CD4-positive, alpha-beta T cell treated with Interleukin-12 subunit alpha and Interleukin-12 subunit beta, for 1 hour (primary cell): ENCODE measurements around the gene SCNN1B.
"Not testable (repeated sequence)": the region's sequence is repeated elsewhere in the genome, so short reads cannot be mapped to it uniquely, and the experiment has no call there.

Experiments used
- DNase-seq: peaks from one replicate; pipeline ENCODE4 v3.0.0-alpha.2; 2020

Gene SCNN1B

GRCh38 chr16:23290189-23291062, 11.7 kb upstream of the SCNN1B start:
- no peak for DNase-seq

GRCh38 chr16:23293016-23293415, 9.1 kb upstream of the SCNN1B start:
- DNase-seq = no peak

DNA sequence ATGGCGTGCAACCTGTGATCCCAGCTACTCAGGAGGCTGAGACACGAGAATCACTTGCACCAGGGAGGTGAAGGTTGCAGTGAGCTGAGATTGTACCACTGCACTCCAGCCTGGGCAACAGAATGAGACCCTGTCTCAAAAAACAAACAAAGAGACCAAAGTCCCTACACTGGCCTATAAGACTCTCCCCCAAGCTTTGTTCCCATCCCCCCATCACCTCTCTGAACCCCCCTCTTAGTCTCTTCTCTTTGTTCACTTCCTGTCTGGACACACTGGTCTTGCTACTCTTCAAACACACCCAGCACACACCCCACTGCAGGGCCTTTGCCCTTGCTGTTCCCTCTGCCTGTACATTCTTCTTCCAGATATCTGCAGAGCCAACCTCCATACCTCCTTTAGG, 7.8 kb upstream of the SCNN1B start:
- no peak for DNase-seq

DNA sequence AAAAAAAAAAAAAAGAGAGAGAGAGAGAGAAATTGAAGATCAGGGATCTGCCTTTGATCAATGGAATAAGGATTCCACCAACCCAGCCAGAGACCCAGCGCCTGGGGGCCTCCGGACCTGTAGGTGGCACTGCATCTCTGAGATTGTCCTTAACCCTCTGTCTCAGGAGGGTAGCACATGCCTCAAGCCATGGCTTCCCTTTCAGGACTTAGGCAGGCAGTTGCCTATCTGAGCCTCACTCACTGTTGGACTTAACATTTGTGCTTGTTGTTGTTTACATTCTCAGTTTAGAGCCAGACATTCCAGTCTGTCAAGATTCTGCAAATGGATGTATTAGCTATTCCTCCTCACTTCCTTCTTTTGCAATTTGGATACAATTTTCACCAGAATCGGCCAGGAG, 5.1 kb upstream of the SCNN1B start:
- DNase-seq = no peak

GRCh38 chr16:23298290-23298915, 3.7 kb upstream of the SCNN1B start:
- no peak for DNase-seq

- not testable (repeated sequence) for DNase-seq
Observed at GRCh38 chr16:23299815-23300214, 2.3 kb upstream of the SCNN1B start.

- DNase-seq = no peak
Observed at GRCh38 chr16:23301251-23302044, 654 bp upstream of the SCNN1B start.

- DNase-seq = no peak
Observed at GRCh38 chr16:23303685-23304084, 1.6 kb downstream of the SCNN1B start.

DNA sequence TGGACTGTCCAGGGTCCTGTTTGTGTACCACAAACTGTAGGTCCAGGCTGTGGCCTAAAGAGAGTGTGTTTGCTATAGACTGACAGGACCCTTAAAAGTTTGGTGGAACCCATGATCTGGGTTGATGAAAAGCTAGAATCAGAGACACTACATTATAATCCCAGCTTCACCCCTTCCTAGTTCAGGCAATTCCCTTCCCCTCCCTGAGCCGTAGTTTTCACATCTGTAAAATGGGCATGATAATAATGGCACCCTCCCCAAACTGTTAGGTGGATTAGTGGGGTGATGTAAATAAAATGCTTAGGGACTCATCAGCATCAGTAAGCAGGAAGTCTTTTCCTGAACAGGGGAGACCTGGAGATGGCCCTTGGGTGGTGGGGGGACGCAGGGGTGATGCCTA, 2.5 kb downstream of the SCNN1B start:
- no peak for DNase-seq

DNA sequence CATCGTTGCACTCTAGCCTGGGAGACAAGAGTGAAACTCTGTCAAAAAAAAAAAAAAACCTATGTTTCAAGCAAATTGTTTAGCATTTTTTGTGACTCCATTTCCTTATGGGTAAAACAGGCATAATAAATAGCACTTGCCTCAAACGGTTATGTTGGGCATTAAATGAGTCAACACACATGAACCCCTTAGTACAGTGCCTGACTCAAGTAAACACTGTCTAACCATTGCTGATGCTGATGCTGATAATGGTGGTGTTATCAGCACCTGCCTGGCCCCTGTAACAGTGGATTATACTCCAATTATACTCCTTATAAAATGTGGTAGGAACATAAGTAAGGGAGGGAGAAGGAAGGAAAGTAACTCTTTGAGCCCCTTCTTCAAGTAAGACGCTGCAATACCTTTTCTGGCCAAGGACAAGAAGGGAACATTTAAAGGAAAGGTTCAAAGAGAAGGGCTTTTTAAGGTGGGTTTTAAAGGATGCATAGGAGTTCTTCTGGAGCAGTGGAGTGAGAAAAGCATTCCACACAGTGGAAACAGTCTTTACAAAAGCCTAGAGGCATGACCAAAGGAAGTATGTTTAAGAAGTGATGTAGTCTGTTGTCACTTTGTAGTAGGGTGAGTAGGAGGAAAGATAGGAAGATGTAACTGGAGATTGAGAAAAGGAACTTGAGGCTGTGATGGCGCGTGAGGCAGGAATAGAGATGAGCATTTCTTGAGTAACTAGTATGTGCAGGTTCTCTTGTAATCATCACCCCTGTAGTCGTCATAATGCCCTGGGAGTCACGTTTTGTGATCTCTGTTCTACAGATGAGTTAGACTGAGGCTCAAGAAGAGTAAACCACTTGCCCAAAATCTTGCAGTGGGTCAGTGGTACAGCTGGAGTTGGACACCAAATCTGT, 4.3 kb downstream of the SCNN1B start:
- no peak for DNase-seq

GRCh38 chr16:23310217-23310616, 8.1 kb downstream of the SCNN1B start:
- no peak for DNase-seq

- DNase-seq = no peak
Observed at GRCh38 chr16:23310744-23311143, 8.6 kb downstream of the SCNN1B start.

GRCh38 chr16:23316232-23316631, 14.1 kb downstream of the SCNN1B start:
- DNase-seq = no peak

DNA sequence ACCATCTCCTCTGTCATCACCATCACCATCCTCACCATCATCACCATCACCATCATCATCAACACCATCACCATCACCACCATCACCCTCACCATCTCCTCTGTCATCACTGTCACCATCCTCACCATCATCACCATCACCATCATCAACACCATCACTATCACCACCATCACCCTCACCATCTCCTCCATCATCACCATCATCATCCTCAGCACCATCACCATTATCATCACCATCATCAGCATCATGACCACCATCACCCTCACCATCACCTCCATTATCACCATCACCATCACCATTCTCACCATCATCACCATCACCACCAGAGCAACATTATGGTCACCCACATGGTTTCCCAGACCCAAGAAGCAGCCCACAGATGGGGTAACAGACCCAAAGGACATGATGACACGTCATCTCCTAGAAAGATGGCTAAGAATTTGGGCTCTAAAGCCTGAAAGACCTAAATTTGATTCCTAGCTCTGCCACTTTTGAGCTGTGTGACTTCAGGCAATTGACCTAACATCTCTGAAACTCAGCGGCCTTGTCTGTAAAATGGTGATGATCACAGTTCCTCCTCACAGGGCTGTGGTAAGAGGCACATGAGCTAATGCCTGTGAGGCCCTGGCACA, 14.6 kb downstream of the SCNN1B start:
- DNase-seq = no peak

DNA sequence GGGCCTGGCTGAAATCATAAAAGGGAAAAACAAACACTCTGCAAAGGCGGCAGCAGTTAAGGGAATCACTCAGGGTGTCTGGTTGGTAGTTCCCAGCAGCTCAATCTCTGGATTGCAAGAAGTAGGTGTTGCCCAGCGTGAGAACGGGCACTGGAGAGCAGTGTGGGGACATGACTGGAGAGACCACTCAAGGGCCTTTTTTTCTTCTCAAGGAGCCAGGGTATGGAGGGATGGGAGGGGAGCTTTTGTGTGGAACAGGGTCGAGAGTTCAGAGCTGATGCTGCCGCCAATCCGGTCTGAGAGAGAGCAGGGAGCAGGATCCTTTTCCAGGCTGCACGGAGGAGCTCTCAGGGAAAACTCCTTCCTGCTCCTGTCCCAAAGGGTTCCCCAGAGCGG, 15.2 kb downstream of the SCNN1B start:
- no peak for DNase-seq

DNA sequence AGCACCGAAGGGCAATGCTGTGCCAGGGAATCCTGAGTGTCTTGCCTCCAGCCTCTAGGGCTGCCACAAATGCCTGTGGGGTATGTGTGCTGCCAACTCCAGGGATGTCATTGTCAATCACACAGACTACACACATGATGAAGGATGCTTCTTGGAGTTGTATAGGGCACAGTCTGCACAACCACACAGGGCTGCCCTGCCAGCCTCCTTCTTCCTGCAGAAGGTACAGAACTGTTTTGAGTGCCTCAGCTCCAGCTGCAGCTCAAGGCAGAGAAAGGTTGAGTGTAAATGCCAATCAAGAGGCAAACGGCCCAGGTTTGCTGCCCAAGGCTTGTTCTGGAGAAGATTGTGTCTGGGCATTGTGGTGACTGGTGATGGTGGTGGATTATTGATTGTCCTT, 15.6 kb downstream of the SCNN1B start:
- DNase-seq = no peak

DNA sequence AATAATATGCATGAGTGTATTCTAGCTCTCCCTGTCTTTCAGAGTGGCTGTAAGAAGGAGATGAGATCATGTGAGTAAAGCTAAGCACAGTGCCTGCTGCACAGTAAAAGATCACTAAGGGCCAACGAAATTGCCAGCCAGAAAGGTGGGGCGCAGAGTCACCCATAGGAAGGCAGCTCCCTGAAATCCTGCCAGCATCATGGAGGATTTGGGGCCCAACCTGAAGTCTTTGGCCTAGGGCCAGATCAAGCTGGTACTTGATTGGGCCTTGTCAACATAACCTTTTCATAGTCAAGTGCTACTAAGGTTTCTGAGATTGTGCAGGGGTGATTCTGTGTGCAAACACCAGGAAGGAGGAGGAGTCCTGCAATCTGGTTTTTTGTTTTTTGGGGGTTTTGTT, 16.5 kb downstream of the SCNN1B start:
- DNase-seq = no peak

- DNase-seq = no peak
Observed at GRCh38 chr16:23319861-23320615, 17.9 kb downstream of the SCNN1B start.

- no peak for DNase-seq
Observed at GRCh38 chr16:23320693-23321092, 18.6 kb downstream of the SCNN1B start.

DNA sequence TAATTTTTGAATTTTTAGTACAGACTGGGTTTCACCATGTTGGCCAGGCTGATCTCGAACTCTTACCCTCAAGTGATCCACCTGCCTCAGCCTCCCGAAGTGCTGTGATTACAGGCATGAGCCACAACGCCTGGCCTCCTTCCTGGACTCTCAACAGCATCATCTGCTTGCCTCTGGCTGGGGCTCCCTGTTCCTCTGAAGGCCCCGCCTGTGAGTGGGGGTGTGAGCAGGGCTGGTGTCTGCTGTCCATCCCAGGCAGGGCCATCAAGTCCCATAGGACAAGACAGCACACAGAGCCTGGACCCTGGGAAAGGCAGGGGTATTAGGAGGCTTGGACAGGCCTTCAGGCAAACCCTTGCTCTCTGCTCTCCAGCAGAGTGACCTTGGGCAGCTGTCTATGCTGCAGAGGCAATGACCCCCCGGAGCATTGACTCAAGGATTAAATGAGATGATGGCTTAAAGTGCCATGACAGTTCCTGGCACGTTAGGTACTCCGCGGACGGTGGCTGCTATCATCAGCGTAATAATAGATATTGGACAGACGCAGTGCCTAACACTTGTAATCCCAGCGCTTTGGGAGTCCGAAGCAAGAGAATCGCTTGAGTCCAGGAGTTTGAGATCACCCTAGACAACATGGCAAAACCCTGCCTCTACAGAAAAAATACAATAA, 19.2 kb downstream of the SCNN1B start:
- DNase-seq = no peak
